Measurements from ENCODE around the gene FAT1. TPM values are rescaled to one million over a fixed set of nuclear protein-coding genes. Genes with fewer than 3 reads are reported as not detected.
A peak's percentile ranks its signal among the peaks of the same experiment; 100 is the strongest.

Gene FAT1
- total RNA-seq, 2 donors from 2014 or later: 75.5 to 85.9 TPM

- no peak for DNase-seq (ENCODE audit: low spot score)
- intact Hi-C loops (cut with DNase I): no loop called here
Observed at GRCh38 chr4:186702940-186703339, 20.7 kb downstream of the FAT1 start.

DNA sequence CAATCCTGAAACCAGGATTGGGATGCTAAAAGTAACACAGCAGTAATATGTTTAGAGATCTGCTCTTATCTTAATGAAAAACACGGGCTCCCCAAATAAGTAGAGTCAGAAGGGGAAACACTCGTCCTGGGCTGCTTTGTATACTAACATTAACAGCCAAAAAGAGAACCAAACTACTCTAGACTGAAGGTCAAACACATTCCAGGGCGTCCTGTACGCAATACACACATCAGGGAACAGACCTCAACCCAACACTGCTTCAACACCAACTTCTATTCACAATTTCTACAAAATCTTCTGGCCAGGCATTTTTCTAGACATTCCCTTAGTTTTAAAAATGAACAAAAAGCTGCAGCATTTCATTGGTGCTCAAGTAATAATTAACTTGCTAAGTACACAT lies 21.4 kb downstream of the FAT1 start:
- intact Hi-C loops (cut with DNase I): no loop called here
- DNase-seq (ENCODE audit: low spot score): no peak

DNA sequence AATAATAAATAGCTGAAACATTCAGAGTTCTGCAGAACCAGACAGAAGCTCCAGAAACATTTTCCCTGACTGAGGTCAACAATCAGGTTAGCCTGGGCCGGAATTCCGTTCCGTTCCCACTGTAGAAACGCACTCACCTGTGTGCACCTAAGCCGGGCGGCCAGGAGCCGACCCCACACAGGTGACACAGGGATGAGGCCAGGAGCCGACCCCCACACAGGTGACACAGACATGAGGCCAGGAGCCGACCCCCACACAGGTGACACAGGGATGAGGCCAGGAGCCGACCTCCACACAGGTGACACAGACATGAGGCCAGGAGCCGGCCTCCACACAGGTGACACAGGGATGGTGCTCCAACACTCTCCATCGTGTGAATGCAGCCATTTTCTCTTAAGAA lies 21.9 kb downstream of the FAT1 start:
- peak; percentile 74 for DNase-seq (ENCODE audit: low spot score)
- intact Hi-C loops (cut with DNase I): no loop called here

DNA sequence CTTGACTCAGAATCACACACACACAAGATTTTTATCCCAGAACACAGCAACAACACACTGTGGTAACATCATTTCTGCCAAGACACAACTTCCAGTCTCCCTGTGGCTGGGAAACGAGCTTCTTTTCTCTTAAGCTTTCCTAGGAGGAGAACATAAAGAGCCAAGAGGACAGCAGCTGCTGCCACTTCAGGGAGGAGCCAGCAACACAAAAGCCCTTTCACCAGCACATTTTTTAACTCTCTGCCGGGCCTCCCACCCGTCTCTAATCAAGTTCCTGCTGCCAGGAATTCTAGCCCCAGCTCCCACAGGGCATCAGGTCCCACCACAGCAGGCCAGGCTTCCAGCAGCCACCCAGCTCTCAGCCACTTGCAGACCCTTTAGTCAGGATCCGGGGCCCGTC lies 22.4 kb downstream of the FAT1 start:
- intact Hi-C loops (cut with DNase I): no loop called here
- DNase-seq (ENCODE audit: low spot score): peak; percentile 79

- intact Hi-C loops (cut with DNase I): no loop called here
- peak; percentile 92 for DNase-seq (ENCODE audit: low spot score)
Observed at GRCh38 chr4:186700746-186701145, 22.9 kb downstream of the FAT1 start.

DNA sequence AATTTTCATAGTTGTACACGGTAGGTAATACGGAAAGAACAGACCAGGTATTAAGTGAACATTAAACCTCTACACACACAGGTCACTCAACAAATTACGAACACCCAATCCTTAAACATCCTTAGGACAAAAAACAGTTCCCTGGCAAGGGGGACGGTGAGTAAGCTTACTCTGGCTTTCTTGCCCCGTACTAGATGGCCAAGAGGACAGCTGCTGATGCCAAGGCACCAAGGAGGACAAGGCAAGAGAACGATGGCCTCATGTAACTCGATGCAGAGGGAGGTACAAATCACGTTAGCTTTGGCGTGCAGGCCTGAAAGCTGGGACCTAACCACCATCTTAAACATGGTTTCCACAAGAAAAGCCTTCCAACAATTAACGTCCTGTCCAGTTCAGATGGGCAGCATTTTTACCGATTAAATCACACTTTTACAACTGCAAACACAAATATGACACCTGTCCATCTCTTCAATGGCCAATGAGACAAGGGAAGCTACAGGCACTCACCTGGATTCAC lies 23.7 kb downstream of the FAT1 start:
- DNase-seq (ENCODE audit: low spot score): no peak
- intact Hi-C loops (cut with DNase I): no loop called here

- no peak for DNase-seq (ENCODE audit: low spot score)
- intact Hi-C loops (cut with DNase I): no loop called here
Observed at GRCh38 chr4:186699298-186699697, 24.4 kb downstream of the FAT1 start.

- intact Hi-C loops (cut with DNase I): no loop called here
- no peak for DNase-seq (ENCODE audit: low spot score)
Observed at GRCh38 chr4:186698525-186698924, 25.1 kb downstream of the FAT1 start.

- no peak for DNase-seq (ENCODE audit: low spot score)
- intact Hi-C loops (cut with DNase I): no loop called here
Observed at GRCh38 chr4:186698028-186698427, 25.6 kb downstream of the FAT1 start.

DNA sequence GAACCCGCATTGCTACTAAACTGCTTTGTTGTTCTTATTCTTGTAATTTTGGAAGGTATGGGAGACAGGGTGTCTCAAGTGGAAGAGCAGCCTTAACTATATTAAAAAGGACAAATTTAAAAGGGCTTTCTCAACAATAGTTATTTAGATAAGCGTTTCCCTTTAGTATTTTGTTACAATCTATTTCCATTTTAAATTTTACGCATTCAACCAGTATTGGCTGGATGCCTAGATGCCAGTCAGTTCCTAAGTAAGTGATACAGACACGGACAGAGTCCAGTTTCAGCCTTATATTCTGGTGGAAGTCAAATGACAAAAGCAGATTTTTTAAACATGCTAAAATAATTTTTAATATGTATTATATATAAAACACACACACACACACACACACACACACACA lies 28.3 kb downstream of the FAT1 start:
- DNase-seq (ENCODE audit: low spot score): no peak
- intact Hi-C loops (cut with DNase I): no loop called here

DNA sequence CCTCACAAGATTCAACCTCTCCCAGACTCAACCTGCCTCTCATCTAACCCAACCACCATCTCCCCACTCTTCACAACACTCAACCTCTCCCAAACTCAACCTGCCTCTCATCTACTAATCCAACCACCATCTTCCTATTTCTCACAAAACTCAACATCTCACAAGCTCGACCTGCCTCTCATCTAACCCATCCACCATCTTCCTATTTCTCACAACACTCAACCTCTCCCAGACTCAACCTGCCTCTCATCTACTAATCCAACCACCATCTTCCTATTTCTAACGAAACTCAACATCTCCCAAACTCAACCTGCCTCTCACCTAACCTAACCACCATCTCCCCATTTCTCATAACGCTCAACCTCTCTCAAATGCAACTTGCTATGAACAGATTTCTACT lies 29.8 kb downstream of the FAT1 start:
- DNase-seq (ENCODE audit: low spot score): no peak
- intact Hi-C loops (cut with DNase I): no loop called here

GRCh38 chr4:186693159-186693815 lies 30.4 kb downstream of the FAT1 start:
- DNase-seq (ENCODE audit: low spot score): peak; percentile 95
- intact Hi-C loops (cut with DNase I): no loop called here

- intact Hi-C loops (cut with DNase I): no loop called here
- no peak for DNase-seq (ENCODE audit: low spot score)
Observed at GRCh38 chr4:186691396-186691795, 32.3 kb downstream of the FAT1 start.

- DNase-seq (ENCODE audit: low spot score): no peak
- intact Hi-C loops (cut with DNase I): no loop called here
Observed at GRCh38 chr4:186689476-186689875, 34.2 kb downstream of the FAT1 start.

DNA sequence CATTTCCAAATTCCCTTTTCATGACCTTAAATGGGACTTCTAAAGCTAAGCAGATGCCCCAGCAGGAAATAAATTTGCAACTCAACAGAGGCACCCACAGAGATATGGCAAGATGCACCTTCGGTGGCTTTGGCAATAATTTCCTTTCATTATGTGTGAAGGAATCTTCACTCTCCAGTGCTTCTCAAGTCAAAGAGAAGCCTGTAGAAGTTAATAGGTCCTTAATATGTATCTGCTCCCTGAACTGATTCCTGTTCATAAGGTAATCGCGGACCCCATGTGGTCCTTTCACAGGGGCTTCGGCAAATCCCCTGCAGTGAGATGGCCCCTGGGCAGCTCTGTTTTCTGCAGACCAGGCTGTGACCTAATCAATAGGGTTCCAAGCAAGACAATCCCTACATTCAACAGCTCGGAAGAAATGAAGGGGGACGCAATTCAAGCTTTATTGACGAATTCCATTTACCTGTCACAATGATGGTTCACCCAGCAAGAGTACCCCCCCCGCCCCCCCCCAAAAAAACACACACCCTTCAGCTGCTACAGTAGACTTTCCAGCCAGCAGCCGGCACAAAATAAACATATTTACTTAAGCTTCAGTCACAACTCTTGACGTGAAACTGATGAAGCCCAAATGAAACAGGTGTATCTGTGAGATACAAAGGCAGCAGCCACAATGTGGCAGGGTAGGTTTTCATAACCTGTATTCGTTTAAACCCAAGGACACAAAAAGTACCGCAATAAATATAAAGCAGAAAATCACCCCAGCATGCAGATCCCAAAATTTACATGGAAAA lies 35.3 kb downstream of the FAT1 start:
- DNase-seq (ENCODE audit: low spot score): no peak
- intact Hi-C loops (cut with DNase I): no loop called here

DNA sequence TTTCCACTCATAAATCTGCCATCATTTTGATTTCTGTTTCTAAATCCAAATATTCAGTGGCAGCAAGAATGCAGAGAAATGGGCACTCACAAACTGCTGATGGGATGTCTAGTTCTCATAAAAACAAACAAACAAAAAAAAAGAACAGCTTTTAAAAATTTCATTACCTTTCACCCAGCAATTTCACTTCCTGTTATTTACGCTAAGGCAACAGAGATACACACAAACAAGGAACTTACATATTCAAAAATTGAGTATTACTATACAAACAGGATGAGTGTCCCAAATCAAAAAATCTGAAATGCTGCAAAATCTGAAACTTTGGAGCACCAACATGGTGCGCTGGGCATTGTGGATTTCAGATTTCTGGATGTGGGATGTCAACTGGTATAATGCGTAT lies 36.4 kb downstream of the FAT1 start:
- intact Hi-C loops (cut with DNase I): no loop called here
- no peak for DNase-seq (ENCODE audit: low spot score)

DNA sequence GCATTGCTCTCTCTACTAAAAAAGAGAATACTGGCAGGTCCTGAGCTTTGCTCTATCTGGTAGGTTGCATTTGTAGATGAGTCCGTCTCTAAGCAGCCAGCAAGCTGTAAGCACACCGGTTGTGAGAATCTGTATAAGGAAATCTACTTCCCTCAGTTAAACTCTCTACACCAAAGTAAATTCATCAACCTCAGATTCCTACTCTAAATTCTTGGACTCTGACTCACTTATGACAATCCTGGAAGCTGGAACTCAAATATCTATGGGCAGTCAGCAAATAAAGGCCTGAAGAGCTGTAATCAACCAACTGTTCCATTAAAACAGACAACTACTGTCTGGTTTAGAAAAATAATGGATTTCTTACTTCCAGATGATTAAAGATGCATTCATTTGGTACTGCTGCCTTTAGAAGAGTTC lies 37.9 kb downstream of the FAT1 start:
- intact Hi-C loops (cut with DNase I): no loop called here
- no peak for DNase-seq (ENCODE audit: low spot score)

DNA sequence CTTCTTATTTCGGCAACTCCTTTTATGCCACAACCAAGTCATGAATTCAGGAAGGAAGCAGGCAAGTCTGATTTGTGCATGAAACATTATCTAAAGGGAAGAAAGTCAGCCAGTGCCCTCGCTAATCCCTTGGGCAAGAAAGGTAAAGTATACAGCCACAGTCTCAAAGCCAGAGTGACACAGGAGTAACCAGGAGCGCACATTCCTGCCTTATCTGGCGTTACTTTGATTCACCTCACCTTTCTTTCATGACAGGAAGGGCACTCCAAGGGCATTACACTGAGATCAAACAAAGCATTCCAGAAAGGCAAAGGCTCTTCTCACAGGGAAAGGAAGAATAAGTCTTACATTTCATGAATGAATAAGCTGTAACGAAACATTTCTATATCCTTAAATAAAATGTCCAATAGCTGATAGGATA lies 38.8 kb downstream of the FAT1 start:
- intact Hi-C loops (cut with DNase I): no loop called here
- DNase-seq (ENCODE audit: low spot score): no peak

DNA sequence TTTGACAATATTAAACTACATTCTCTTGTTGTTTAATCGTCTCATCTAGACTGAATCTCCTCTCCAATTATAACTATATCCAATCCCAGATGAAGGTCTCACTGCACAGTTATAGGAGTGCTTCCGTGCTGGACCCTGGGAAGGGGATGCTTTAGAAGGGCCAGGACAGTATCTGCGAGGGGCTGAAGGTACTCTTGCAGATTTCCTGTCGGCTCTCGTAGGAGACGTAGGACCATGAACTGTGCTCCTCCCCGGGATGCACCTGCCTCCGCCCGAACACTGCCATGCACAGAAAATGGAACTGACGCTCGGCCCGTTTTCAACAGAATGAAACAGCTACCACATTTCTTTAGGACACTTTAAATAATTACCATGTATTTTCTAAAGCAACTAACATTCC lies 39.4 kb downstream of the FAT1 start:
- intact Hi-C loops (cut with DNase I): no loop called here
- no peak for DNase-seq (ENCODE audit: low spot score)

DNA sequence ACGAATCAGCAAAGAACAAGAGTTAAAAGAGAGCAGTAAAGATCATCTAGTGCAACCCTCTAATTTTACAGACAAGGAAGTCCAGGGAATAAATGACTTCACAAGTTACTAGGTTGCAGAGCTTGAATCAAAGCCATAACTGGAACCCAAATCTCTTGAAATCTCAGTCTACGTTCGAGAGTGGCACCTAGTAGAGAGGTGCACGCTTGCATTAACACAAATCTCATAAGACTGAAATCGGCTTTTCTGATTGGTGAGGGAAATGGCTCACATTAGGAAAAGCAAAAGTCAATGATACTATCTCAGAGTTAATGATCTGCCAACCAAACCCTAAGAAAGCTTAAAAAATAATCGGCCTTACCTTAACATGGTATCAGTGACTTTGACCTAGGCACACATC lies 43.0 kb downstream of the FAT1 start:
- no peak for DNase-seq (ENCODE audit: low spot score)
- intact Hi-C loops (cut with DNase I): no loop called here
